ENCODE data around the gene KRT86.
"Not testable (repeated sequence)": the region's sequence is repeated elsewhere in the genome, so short reads cannot be mapped to it uniquely, and the experiment has no call there.

KRT86 gene

DNA sequence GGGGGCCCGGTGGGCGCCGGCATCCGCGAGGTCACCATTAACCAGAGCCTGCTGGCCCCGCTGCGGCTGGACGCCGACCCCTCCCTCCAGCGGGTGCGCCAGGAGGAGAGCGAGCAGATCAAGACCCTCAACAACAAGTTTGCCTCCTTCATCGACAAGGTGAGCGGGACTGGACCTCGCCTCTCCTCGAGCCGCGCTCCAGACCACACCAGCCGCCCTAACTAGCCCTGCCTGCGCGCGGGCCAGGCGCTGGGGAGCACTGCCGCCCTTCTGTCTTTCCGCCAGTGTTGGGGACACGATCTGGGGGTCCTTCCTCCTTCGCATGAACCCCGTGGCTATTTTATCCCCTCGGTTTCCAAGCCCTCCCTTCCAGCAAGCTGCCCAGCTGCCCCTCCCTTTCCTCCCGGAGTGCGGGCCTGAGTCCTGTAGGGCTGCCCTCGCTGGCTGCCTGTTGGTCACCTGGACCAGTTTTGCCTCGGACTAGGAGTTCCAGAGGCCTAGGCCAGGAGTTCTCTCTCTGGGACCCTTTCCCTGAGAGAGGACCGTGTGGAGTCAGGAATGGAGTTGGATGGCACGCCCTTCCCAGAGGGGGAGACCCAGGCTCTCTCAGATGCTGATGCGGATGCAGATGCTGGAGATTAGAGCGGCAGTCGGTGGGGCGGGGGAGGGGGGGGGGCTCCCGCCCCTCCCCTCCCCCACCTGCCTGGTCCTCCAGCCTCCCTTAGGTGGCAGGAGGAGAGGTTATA, 40.8 kb upstream of the KRT86 start:
- no peak for ATAC-seq (replicated peaks)
- no peaks in the 10 kb centered on the region for H3K36me3 Mint-ChIP-seq (ENCODE audit: insufficient read depth)
- H3K9me3 Mint-ChIP-seq: no peaks in the 10 kb centered on the region
- H3K4me3 Mint-ChIP-seq: no peak overlapping the region
- no peak for DNase-seq
- no peak overlapping the region for H3K27ac Mint-ChIP-seq
- peaks cover 58 to 74% of the 10 kb centered on the region in 2 donors for H3K27me3 Mint-ChIP-seq
- H3K4me1 Mint-ChIP-seq (ENCODE audit: low read depth in 2 of 2): peaks cover 0 to 3% of the 10 kb centered on the region in 2 donors

GRCh38 chr12:52234223-52234810, 40.1 kb upstream of the KRT86 start:
- DNase-seq: no peak
- ATAC-seq (replicated peaks): no peak
- H3K27ac Mint-ChIP-seq: no peak overlapping the region
- no peak overlapping the region for H3K4me3 Mint-ChIP-seq
- no peaks in the 10 kb centered on the region for H3K36me3 Mint-ChIP-seq (ENCODE audit: insufficient read depth)
- peaks cover 53 to 74% of the 10 kb centered on the region in 2 donors for H3K27me3 Mint-ChIP-seq
- H3K9me3 Mint-ChIP-seq: no peaks in the 10 kb centered on the region
- peaks cover 0 to 3% of the 10 kb centered on the region in 2 donors for H3K4me1 Mint-ChIP-seq (ENCODE audit: low read depth in 2 of 2)

- H3K4me1 Mint-ChIP-seq (ENCODE audit: low read depth in 2 of 2): peaks cover 0 to 3% of the 10 kb centered on the region in 2 donors
- peaks cover 45 to 71% of the 10 kb centered on the region in 2 donors for H3K27me3 Mint-ChIP-seq
- H3K4me3 Mint-ChIP-seq: no peak overlapping the region
- H3K27ac Mint-ChIP-seq: no peak overlapping the region
- no peaks in the 10 kb centered on the region for H3K36me3 Mint-ChIP-seq (ENCODE audit: insufficient read depth)
- DNase-seq (no peak), ATAC-seq (replicated peaks) (no peak)
- H3K9me3 Mint-ChIP-seq: no peaks in the 10 kb centered on the region
Measured at GRCh38 chr12:52235001-52235764, 39.3 kb upstream of the KRT86 start.

- DNase-seq: no peak
- Mint-ChIP-seq H3K9me3 (no peaks in the 10 kb centered on the region), H3K4me3 (no peak overlapping the region), H3K27ac (no peak overlapping the region), H3K4me1 (ENCODE audit: low read depth in 2 of 2) (peaks cover 0 to 3% of the 10 kb centered on the region in 2 donors), H3K27me3 (peaks cover 38 to 64% of the 10 kb centered on the region in 2 donors), H3K36me3 (ENCODE audit: insufficient read depth) (no peaks in the 10 kb centered on the region)
- ATAC-seq (replicated peaks): no peak
Measured at GRCh38 chr12:52235822-52236361, 38.6 kb upstream of the KRT86 start.

DNA sequence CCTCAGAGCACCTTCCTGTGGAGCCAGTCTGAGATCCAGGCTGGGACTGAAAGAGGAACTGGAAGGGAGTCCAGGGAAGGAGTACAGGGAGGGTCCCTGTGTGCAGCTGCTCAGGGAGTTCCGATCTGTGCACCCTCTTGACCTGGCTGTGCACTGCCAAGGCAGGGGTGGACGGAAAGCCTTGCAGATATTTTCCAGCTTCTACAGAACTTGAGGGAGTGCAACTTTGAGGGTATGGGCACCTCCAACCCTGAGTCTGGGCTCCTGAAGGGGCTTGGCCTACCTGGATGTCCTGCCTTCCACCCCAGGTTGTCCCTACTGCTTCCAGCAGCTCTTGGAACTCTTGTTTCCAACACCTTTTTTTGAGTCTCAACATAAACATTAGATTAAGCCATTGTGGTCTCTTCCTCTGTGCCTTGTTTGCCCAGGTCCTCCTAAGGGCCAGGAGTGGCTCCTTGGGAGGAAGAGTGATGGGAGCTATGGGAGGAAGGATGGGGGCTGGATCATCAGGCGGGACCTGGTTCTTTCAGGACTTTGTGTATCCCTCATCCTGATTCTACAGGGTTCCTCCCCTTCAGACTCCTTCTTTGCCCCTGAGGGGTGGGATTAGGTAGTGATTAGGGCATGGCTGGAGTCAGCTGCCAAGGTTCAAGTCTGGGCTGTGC, 37.9 kb upstream of the KRT86 start:
- ATAC-seq (replicated peaks) (no peak), DNase-seq (no peak)
- no peaks in the 10 kb centered on the region for H3K36me3 Mint-ChIP-seq (ENCODE audit: insufficient read depth)
- H3K27me3 Mint-ChIP-seq: peaks cover 31 to 64% of the 10 kb centered on the region in 2 donors
- H3K27ac Mint-ChIP-seq: no peak overlapping the region
- H3K9me3 Mint-ChIP-seq: no peaks in the 10 kb centered on the region
- H3K4me1 Mint-ChIP-seq (ENCODE audit: low read depth in 2 of 2): peaks cover 0 to 3% of the 10 kb centered on the region in 2 donors
- no peak overlapping the region for H3K4me3 Mint-ChIP-seq

DNA sequence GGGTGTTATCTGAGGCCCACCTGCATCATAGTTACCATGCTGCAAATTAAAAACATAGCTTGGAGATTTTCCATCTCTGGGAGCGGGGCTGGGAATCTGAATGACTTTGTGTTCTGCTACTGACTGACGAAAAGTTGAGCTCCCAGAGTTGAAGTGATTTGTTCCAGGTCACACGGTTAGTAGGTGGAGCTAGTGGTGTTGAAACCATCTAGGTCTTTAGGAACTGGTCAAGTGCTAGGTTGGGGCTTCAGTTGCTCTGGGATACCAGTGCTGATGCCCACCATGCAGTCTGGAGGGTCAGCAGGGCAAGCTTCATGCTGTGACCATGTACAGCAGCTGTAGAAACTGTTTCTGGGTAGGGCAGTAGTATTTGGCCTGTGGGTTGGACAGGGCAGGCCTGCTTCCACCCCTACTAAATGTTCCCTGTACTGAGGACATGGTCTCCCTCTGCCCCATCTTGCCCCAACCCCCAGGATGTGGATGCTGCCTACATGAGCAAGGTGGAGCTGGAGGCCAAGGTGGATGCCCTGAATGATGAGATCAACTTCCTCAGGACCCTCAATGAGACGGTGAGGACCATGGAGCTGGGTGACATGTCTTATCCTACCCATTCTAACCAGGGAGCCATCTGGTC, 36.1 kb upstream of the KRT86 start:
- H3K27me3 Mint-ChIP-seq: peaks cover 20 to 57% of the 10 kb centered on the region in 2 donors
- H3K9me3 Mint-ChIP-seq: no peaks in the 10 kb centered on the region
- no peak overlapping the region for H3K4me3 Mint-ChIP-seq
- no peaks in the 10 kb centered on the region for H3K36me3 Mint-ChIP-seq (ENCODE audit: insufficient read depth)
- H3K27ac Mint-ChIP-seq: no peak overlapping the region
- no peak for ATAC-seq (replicated peaks)
- H3K4me1 Mint-ChIP-seq (ENCODE audit: low read depth in 2 of 2): peaks cover under 1 to 3% of the 10 kb centered on the region in 2 donors
- no peak for DNase-seq

GRCh38 chr12:52238916-52239646, 35.4 kb upstream of the KRT86 start:
- H3K4me3 Mint-ChIP-seq: no peak overlapping the region
- H3K36me3 Mint-ChIP-seq (ENCODE audit: insufficient read depth): no peaks in the 10 kb centered on the region
- no peaks in the 10 kb centered on the region for H3K9me3 Mint-ChIP-seq
- peaks cover 7 to 8% of the 10 kb centered on the region in 2 donors for H3K4me1 Mint-ChIP-seq (ENCODE audit: low read depth in 2 of 2)
- peaks cover 14 to 57% of the 10 kb centered on the region in 2 donors for H3K27me3 Mint-ChIP-seq
- DNase-seq: no peak
- no peak for ATAC-seq (replicated peaks)
- H3K27ac Mint-ChIP-seq: no peak overlapping the region

- ATAC-seq (replicated peaks) (no peak), DNase-seq (no peak)
- peaks cover 12% of the 10 kb centered on the region in 2 donors for H3K4me1 Mint-ChIP-seq (ENCODE audit: low read depth in 2 of 2)
- no peaks in the 10 kb centered on the region for H3K36me3 Mint-ChIP-seq (ENCODE audit: insufficient read depth)
- H3K4me3 Mint-ChIP-seq: no peak overlapping the region
- H3K27me3 Mint-ChIP-seq: peaks cover 7 to 56% of the 10 kb centered on the region in 2 donors
- H3K9me3 Mint-ChIP-seq: no peaks in the 10 kb centered on the region
- H3K27ac Mint-ChIP-seq: no peak overlapping the region
Measured at GRCh38 chr12:52239767-52240166, 34.7 kb upstream of the KRT86 start.

DNA sequence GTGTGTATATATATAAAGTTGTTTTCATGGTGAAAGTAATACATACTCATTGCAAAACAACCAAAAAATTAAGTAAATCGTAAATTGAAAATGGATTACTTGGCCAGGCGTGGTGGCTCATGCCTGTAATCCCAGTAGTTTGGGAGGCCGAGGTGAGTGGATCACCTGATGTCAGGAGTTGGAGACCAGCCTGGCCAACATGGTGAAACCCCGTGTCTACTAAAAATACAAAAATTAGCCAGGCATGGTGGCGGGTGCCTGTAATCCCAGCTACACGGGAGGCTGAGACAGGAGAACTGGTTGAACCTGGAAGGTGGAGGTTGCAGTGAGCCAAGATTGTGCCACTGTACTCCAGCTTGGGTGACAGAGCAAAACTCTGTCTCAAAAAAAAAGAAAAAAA, 34.2 kb upstream of the KRT86 start:
- H3K36me3 Mint-ChIP-seq (ENCODE audit: insufficient read depth); H3K9me3 Mint-ChIP-seq; H3K4me3 Mint-ChIP-seq; H3K27ac Mint-ChIP-seq; DNase-seq; ATAC-seq (replicated peaks): not testable (repeated sequence)
- H3K4me1 Mint-ChIP-seq (ENCODE audit: low read depth in 2 of 2): peaks cover 12% of the 10 kb centered on the region in 2 donors
- H3K27me3 Mint-ChIP-seq: peaks cover 6 to 56% of the 10 kb centered on the region in 2 donors

DNA sequence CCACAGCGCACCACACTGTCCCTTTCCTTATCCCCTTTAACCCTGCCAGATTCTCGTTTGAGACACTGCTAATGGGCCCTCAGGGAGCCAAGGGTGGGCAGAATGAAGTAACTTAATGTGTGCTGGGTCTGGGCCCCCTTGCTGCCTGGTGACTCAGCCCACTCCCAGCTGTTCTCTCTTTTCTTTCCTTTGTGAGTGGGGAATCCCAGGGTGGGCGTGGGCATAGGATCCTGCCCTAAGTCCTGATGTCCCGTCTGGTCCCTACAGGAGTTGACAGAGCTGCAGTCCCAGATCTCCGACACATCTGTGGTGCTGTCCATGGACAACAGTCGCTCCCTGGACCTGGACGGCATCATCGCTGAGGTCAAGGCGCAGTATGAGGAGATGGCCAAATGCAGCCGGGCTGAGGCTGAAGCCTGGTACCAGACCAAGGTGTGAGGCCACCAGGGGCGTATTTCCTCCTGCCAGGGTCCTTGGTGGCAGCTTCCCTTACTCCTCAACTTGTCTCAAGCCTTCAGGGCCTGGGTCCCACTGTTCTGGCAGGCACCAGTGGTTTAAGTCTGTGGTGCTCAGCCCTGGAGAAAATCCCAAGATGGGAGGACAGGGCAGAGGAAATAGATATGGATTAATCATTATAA, 33.1 kb upstream of the KRT86 start:
- H3K9me3 Mint-ChIP-seq: no peaks in the 10 kb centered on the region
- H3K4me1 Mint-ChIP-seq (ENCODE audit: low read depth in 2 of 2): peaks cover 12% of the 10 kb centered on the region in 2 donors
- peaks cover 0 to 59% of the 10 kb centered on the region in 2 donors for H3K27me3 Mint-ChIP-seq
- DNase-seq: no peak
- H3K36me3 Mint-ChIP-seq (ENCODE audit: insufficient read depth): no peaks in the 10 kb centered on the region
- ATAC-seq (replicated peaks): no peak
- H3K4me3 Mint-ChIP-seq: no peak overlapping the region
- no peak overlapping the region for H3K27ac Mint-ChIP-seq

- peak overlapping the region in 1 of 2 donors; percentile 35 for H3K27ac Mint-ChIP-seq
- H3K36me3 Mint-ChIP-seq (ENCODE audit: insufficient read depth): no peaks in the 10 kb centered on the region
- peaks cover under 1 to 70% of the 10 kb centered on the region in 2 donors for H3K27me3 Mint-ChIP-seq
- DNase-seq (no peak), ATAC-seq (replicated peaks) (no peak)
- H3K9me3 Mint-ChIP-seq: no peaks in the 10 kb centered on the region
- H3K4me3 Mint-ChIP-seq: no peak overlapping the region
- H3K4me1 Mint-ChIP-seq (ENCODE audit: low read depth in 2 of 2): peaks cover 12% of the 10 kb centered on the region in 2 donors
Measured at GRCh38 chr12:52242442-52243258, 31.8 kb upstream of the KRT86 start.
